ENCODE data around the gene RDH13.

DNA sequence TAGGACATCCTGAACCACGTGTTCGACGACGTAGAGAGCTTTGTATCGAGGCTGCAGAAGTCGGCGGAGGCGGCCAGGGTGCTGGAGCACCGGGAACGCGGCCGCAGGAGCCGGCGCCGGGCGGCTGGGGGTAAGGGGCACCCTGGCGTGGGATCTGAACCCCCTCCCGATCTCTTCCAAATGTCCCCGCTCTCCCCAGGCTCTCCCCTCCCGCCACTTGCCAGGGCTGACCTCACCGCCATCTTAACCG is 18.7 kb upstream of the RDH13 start:
- no peak for TF ChIP-seq POLR2A (IDR thresholded peaks at IDR 0.05)
- TF ChIP-seq, protein P1, sequence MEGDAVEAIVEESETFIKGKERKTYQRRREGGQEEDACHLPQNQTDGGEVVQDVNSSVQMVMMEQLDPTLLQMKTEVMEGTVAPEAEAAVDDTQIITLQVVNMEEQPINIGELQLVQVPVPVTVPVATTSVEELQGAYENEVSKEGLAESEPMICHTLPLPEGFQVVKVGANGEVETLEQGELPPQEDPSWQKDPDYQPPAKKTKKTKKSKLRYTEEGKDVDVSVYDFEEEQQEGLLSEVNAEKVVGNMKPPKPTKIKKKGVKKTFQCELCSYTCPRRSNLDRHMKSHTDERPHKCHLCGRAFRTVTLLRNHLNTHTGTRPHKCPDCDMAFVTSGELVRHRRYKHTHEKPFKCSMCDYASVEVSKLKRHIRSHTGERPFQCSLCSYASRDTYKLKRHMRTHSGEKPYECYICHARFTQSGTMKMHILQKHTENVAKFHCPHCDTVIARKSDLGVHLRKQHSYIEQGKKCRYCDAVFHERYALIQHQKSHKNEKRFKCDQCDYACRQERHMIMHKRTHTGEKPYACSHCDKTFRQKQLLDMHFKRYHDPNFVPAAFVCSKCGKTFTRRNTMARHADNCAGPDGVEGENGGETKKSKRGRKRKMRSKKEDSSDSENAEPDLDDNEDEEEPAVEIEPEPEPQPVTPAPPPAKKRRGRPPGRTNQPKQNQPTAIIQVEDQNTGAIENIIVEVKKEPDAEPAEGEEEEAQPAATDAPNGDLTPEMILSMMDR (IDR thresholded peaks at IDR 0.05), result no peak
- TF ChIP-seq EP300 (IDR thresholded peaks at IDR 0.05), result no peak
